H9 (cell line): Measurements from ENCODE around the gene SPRR1A. TPM values are rescaled to one million over a fixed set of nuclear protein-coding genes. Genes with fewer than 3 reads are reported as not detected.

ENCODE experiments used
- DNase-seq: peaks from one replicate; pipeline ENCODE4 v3.0.0-alpha.2; 2017
- H2AFZ ChIP-seq: one replicate; pipeline ENCODE4 v1.6.1; 2013; ENCODE audit warnings: mild to moderate bottlenecking, low read length, control low read depth, moderate library complexity
- H2AK5ac ChIP-seq: 2 replicates; pipeline ENCODE4 v1.6.1; 2013; ENCODE audit warnings: low read length, control low read depth, mixed read lengths; ENCODE audit not compliant: insufficient read length
- H2BK120ac ChIP-seq: one replicate; pipeline ENCODE4 v1.6.1; 2013; ENCODE audit warnings: low read depth, mild to moderate bottlenecking, low read length, control low read depth, inconsistent platforms; ENCODE audit not compliant: poor library complexity, severe bottlenecking
- H2BK12ac ChIP-seq: 2 replicates; pipeline ENCODE4 v1.6.1; 2013; ENCODE audit warnings: low read length, control low read depth, mixed read lengths, low read depth; ENCODE audit not compliant: insufficient read length
- H2BK15ac ChIP-seq: 2 replicates; pipeline ENCODE4 v1.6.1; 2013; ENCODE audit warnings: low read depth, low read length, control low read depth
- H2BK20ac ChIP-seq: one replicate; pipeline ENCODE4 v1.6.1; 2013; ENCODE audit warnings: low read depth, mild to moderate bottlenecking, low read length, control low read depth, inconsistent platforms; ENCODE audit not compliant: poor library complexity, severe bottlenecking
- H2BK5ac ChIP-seq: 2 replicates; pipeline ENCODE4 v1.6.1; 2013; ENCODE audit warnings: low read length, control low read depth, mixed read lengths; ENCODE audit not compliant: insufficient read length
- H3K14ac ChIP-seq: 2 replicates; pipeline ENCODE4 v1.6.1; 2013; ENCODE audit warnings: low read length, control low read depth; ENCODE audit not compliant: insufficient read depth
- H3K18ac ChIP-seq: 2 replicates; pipeline ENCODE4 v1.6.1; 2013; ENCODE audit warnings: low read depth, mild to moderate bottlenecking, mixed read lengths, low read length, control low read depth; ENCODE audit not compliant: insufficient read length
- H3K23ac ChIP-seq: 2 replicates; pipeline ENCODE4 v1.6.1; 2013; ENCODE audit warnings: low read length, control low read depth, mixed read lengths, low read depth; ENCODE audit not compliant: insufficient read length
- H3K23me2 ChIP-seq: 2 replicates; pipeline ENCODE4 v1.6.1; 2013; ENCODE audit warnings: low read depth, mild to moderate bottlenecking, mixed read lengths, low read length, control low read depth; ENCODE audit not compliant: insufficient read length, poor library complexity, severe bottlenecking
- H3K27ac ChIP-seq: 2 replicates; pipeline ENCODE4 v1.5.1; 2013; ENCODE audit warnings: low read length, control low read depth, mixed read lengths, low read depth; ENCODE audit not compliant: insufficient read length
- H3K27me3 ChIP-seq: 2 replicates; pipeline ENCODE4 v1.6.1; 2013; ENCODE audit warnings: low read length, control low read depth, inconsistent platforms; ENCODE audit not compliant: insufficient read depth
- H3K4ac ChIP-seq: 2 replicates; pipeline ENCODE4 v1.6.1; 2013; ENCODE audit warnings: low read depth, mild to moderate bottlenecking, control low read depth, inconsistent platforms, low read length, moderate library complexity
- H3K4me1 ChIP-seq: 2 replicates; pipeline ENCODE4 v1.6.1; 2013; ENCODE audit warnings: low read length, control low read depth, inconsistent platforms; ENCODE audit not compliant: insufficient read depth
- H3K4me2 ChIP-seq: 2 replicates; pipeline ENCODE4 v1.6.1; 2013; ENCODE audit warnings: low read length, control low read depth, mixed read lengths; ENCODE audit not compliant: insufficient read length, insufficient read depth
- H3K56ac ChIP-seq: 2 replicates; pipeline ENCODE4 v1.6.1; 2013; ENCODE audit warnings: low read depth, mild to moderate bottlenecking, mixed read lengths, low read length, control low read depth; ENCODE audit not compliant: insufficient read length
- H3K79me1 ChIP-seq: 2 replicates; pipeline ENCODE4 v1.6.1; 2013; ENCODE audit warnings: low read depth, mild to moderate bottlenecking, moderate library complexity, low read length, control low read depth, inconsistent platforms; ENCODE audit not compliant: insufficient read depth, poor library complexity, severe bottlenecking
- H3K79me2 ChIP-seq: 2 replicates; pipeline ENCODE4 v1.6.1; 2013; ENCODE audit warnings: low read length, control low read depth, inconsistent platforms; ENCODE audit not compliant: insufficient read depth
- H3K9ac ChIP-seq: 2 replicates; pipeline ENCODE4 v1.6.1; 2013; ENCODE audit warnings: low read length, control low read depth, mixed read lengths; ENCODE audit not compliant: insufficient read length; ENCODE audit errors: extremely low read depth
- H3K9me3 ChIP-seq: one replicate; pipeline ENCODE4 v1.6.1; 2013; ENCODE audit warnings: low read depth, low read length, inconsistent platforms; ENCODE audit not compliant: control insufficient read depth
- H3T11ph ChIP-seq: one replicate; pipeline ENCODE4 v1.6.1; 2013; ENCODE audit warnings: mild to moderate bottlenecking, low read length, control low read depth, inconsistent platforms
- H4K20me1 ChIP-seq: one replicate; pipeline ENCODE4 v1.6.1; 2013; ENCODE audit not compliant: control insufficient read depth, insufficient read length, insufficient read depth
- H4K5ac ChIP-seq: 2 replicates; pipeline ENCODE4 v1.6.1; 2013; ENCODE audit warnings: low read depth, mild to moderate bottlenecking, mixed read lengths, low read length, control low read depth; ENCODE audit not compliant: insufficient read length
- H4K8ac ChIP-seq: replicated peaks from 2 replicates; pipeline ENCODE4 v1.6.1; 2013; ENCODE audit warnings: low read length, control low read depth, mixed read lengths, low read depth; ENCODE audit not compliant: insufficient read length
- H4K91ac ChIP-seq: 2 replicates; pipeline ENCODE4 v1.6.1; 2013; ENCODE audit warnings: low read depth, mild to moderate bottlenecking, moderate library complexity, mixed read lengths, low read length, control low read depth; ENCODE audit not compliant: insufficient read length
- H3K27ac Mint-ChIP-seq, 3 experiments: 2 replicates in 2 of 3; 3 replicates in 1 of 3; pipeline ENCODE4 v1.8.0; 2020 to 2021; ENCODE audit warnings: mixed read lengths in 3 of 3, mild to moderate bottlenecking in 1 of 3, moderate library complexity in 1 of 3
- H3K27me3 Mint-ChIP-seq: 2 replicates; pipeline ENCODE4 v1.8.0; 2021; ENCODE audit warnings: low read depth, mild to moderate bottlenecking, moderate library complexity, mixed read lengths
- H3K36me3 Mint-ChIP-seq, 3 experiments: 2 replicates in 2 of 3; 3 replicates in 1 of 3; pipeline ENCODE4 v1.8.0; 2020 to 2021; ENCODE audit warnings: low read depth in 3 of 3, mixed read lengths in 3 of 3; ENCODE audit not compliant: insufficient read depth in 1 of 3
- H3K4me1 Mint-ChIP-seq, 2 experiments: 2 replicates each; pipeline ENCODE4 v1.8.0; 2020; ENCODE audit warnings: mixed read lengths in 2 of 2
- H3K4me3 Mint-ChIP-seq, 2 experiments: 2 replicates in 1 of 2; 3 replicates in 1 of 2; pipeline ENCODE4 v1.8.0; 2020 to 2021; ENCODE audit warnings: mild to moderate bottlenecking in 2 of 2, mixed read lengths in 2 of 2, moderate library complexity in 1 of 2
- H3K9me3 Mint-ChIP-seq, 2 experiments: 2 replicates in 1 of 2; 3 replicates in 1 of 2; pipeline ENCODE4 v1.8.0; 2020; ENCODE audit warnings: mild to moderate bottlenecking in 2 of 2, mixed read lengths in 2 of 2, moderate library complexity in 1 of 2
- CTCF ChIP-seq: fragments of 200-600 bp; sonication (generic); conservative IDR thresholded peaks from 3 replicates; pipeline ENCODE4 v1.8.0; 2021; ENCODE audit warnings: antibody characterized with exemption, mild to moderate bottlenecking
- WGBS: extraction: QIAGEN DNeasy Blood & Tissue Kit; methylation state at CpG from one replicate; pipeline ENCODE4 v1.1.7; 2013; ENCODE audit warnings: missing lambda C conversion rate, low lambda C conversion rate, mixed read lengths; ENCODE audit not compliant: insufficient read length; ENCODE audit errors: extremely low coverage; 5-methylcytosine and 5-hydroxymethylcytosine counted together
- total RNA-seq: library from RNA; stranded (reverse); gene quantifications from 2 replicates; pipeline ENCODE4 v1.2.1, GENCODE V29; 2021

Gene SPRR1A
- total RNA-seq, 1 experiment from 2014 or later, result not detected

GRCh38 chr1:153028766-153029165, 44.9 kb downstream of the SPRR1A start:
- no peak overlapping the region for H3K9ac ChIP-seq
- no peaks in the 10 kb centered on the region for H4K20me1 ChIP-seq
- Mint-ChIP-seq H3K27ac (no peak overlapping the region), H3K9me3 (no peaks in the 10 kb centered on the region; a peak in 2 of 5 replicates), H3K4me3 (no peak overlapping the region), H3K27me3 (no peaks in the 10 kb centered on the region), H3K36me3 (no peaks in the 10 kb centered on the region; a peak in 1 of 7 replicates), H3K4me1 (peaks cover 3 to 17% of the 10 kb centered on the region in 2 experiments; a peak in 3 of 4 replicates)
- no peak overlapping the region for H4K91ac ChIP-seq
- H2AFZ ChIP-seq, result no peak overlapping the region
- no peak overlapping the region for H3K14ac ChIP-seq
- H2BK12ac ChIP-seq, result no peak overlapping the region
- no peaks in the 10 kb centered on the region for H3K27me3 ChIP-seq
- H3K79me1 ChIP-seq, result no peaks in the 10 kb centered on the region
- H3K4me1 ChIP-seq, result peaks cover 3% of the 10 kb centered on the region; the same call in 1 of the 2 replicates
- no peak overlapping the region for H2BK20ac ChIP-seq
- no peak overlapping the region for H4K5ac ChIP-seq
- no peak overlapping the region for H3K23ac ChIP-seq
- H3T11ph ChIP-seq, result no peak overlapping the region
- H3K4ac ChIP-seq, result no peak overlapping the region
- no peak overlapping the region for H3K18ac ChIP-seq
- no peak overlapping the region for H3K4me2 ChIP-seq
- no peak overlapping the region for H3K27ac ChIP-seq
- no peaks in the 10 kb centered on the region for H3K23me2 ChIP-seq
- no CpG with 5 or more reads among the region's 1 CpG for WGBS
- H3K56ac ChIP-seq, result no peak overlapping the region
- DNase-seq, result no peak
- H2BK15ac ChIP-seq, result no peak overlapping the region
- no peak for TF ChIP-seq CTCF
- H2BK120ac ChIP-seq, result no peak overlapping the region
- H3K79me2 ChIP-seq, result no peaks in the 10 kb centered on the region
- H3K9me3 ChIP-seq, result no peaks in the 10 kb centered on the region
- H2AK5ac ChIP-seq, result no peak overlapping the region
- no peak overlapping the region for H4K8ac ChIP-seq
- H2BK5ac ChIP-seq, result no peak overlapping the region
